ENCODE measurements around the gene KIRREL2. TPM values are rescaled to one million over a fixed set of nuclear protein-coding genes. Genes with fewer than 3 reads are reported as not detected.

KIRREL2 gene
- total RNA-seq, 1 donor from 2014 or later: not detected

- intact Hi-C loops (cut with DNase I): no loop called here
- Histone ChIP-seq H3K4me3 (no peak overlapping the region), H3K27me3 (peaks cover 5% of the 10 kb centered on the region), H3K4me1 (peaks cover 6% of the 10 kb centered on the region), H3K9me3 (no peaks in the 10 kb centered on the region), H3K36me3 (no peaks in the 10 kb centered on the region), H3K27ac (no peak overlapping the region)
- TF ChIP-seq POLR2A (IDR thresholded peaks at IDR 0.05): no peak
- no peak for TF ChIP-seq POLR2AphosphoS5 (IDR thresholded peaks at IDR 0.05; ENCODE audit: insufficient read depth in 1 of 2, low read depth in 1 of 2)
- TF ChIP-seq CTCF (IDR thresholded peaks at IDR 0.05): no peak
- DNase-seq (ENCODE audit: extremely low spot score in 2 of 2): no peak
Measured at GRCh38 chr19:35851213-35852028, 5.3 kb upstream of the KIRREL2 start.

DNA sequence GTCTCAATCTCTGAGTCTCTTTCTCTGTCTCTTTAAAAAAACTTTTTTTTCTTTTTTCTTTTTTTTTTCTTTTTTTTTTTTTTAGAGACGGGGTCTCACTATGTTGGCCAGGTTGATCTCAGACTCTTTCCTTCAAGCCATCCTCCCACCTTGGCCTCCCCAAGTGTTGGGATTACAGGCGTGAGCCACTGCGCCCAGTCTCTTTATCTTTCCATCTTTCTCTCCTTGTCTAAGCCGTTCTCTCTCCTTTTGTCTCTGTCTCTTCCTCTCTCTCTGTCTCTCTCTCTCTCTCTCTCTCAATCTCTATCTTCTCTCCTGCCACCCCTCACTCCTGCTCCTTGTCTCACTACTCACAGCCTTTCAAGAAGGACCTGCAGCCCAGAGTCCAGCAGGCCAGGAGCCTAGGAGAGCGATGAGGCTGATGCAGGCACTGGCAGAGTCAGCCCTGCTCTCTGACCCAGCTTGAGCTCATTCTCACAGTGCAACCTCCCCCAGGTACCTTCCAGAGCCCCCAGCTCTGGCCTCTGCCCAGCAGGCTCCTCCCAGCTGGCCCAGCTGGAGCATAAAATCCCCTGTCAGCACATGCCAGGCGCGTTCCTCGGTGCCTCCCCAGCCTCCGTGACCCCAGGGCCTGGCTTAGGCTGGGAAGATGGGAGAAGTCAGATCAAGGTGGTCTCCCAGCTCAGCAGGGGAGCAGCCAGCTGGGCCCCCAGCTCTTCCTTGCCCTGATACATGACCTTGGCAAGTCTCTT, 4.5 kb upstream of the KIRREL2 start, which contains the start of gene NPHS1:
NPHS1 (minus strand) TSS at position 476 of the 752 bp plus-strand sequence. CDS start 667 bp downstream, outside the sequence.
- H3K36me3 ChIP-seq: no peaks in the 10 kb centered on the region
- intact Hi-C loops (cut with DNase I): no loop called here
- H3K27me3 ChIP-seq: peaks cover 10% of the 10 kb centered on the region
- DNase-seq (ENCODE audit: extremely low spot score in 2 of 2): no peak
- no peaks in the 10 kb centered on the region for H3K9me3 ChIP-seq
- H3K27ac ChIP-seq: no peak within 1 kb of the TSS
- peaks cover 14% of the 10 kb centered on the region for H3K4me1 ChIP-seq
- no peak for TF ChIP-seq POLR2A (IDR thresholded peaks at IDR 0.05)
- TF ChIP-seq POLR2AphosphoS5 (IDR thresholded peaks at IDR 0.05; ENCODE audit: insufficient read depth in 1 of 2, low read depth in 1 of 2): no peak
- no peak for TF ChIP-seq CTCF (IDR thresholded peaks at IDR 0.05)
- H3K4me3 ChIP-seq: no peak within 1 kb of the TSS

DNA sequence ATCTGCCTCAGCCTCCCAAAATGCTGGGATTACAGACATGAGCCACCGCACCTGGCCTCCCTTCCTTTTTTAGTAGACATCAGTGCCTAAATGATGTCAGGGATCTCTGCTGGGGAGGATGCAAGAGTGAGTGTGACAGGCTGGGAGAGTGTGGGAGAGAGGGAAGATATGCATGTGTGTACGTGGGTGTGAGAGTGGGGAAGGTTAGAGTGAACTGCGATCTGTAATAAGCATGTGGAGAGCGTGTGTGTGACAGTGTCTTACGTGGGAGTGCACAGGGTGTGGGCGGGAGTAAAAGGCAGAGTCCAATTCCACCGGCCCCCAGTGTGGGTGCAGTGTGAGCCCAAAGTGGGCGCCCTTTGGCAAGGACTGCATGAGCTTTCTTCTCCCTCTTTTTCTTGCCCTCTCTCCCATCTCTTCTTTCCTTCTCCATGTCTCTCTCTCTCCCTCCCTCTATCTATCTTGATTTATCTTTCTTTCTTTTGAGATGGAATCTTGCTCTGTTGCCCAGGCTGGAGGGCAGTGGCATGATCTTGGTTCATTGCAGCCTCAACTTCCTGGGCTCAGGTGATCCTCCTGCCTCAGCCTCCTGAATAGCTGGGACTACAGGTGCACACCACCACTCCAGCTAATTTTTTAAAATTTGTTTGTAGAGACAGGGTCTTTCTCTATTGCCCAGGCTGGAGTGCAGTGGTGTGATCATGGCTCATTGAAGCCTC, 3.5 kb upstream of the KIRREL2 start:
- peaks cover 10% of the 10 kb centered on the region for H3K27me3 ChIP-seq
- TF ChIP-seq CTCF (IDR thresholded peaks at IDR 0.05): no peak
- TF ChIP-seq POLR2AphosphoS5 (IDR thresholded peaks at IDR 0.05; ENCODE audit: insufficient read depth in 1 of 2, low read depth in 1 of 2): no peak
- TF ChIP-seq POLR2A (IDR thresholded peaks at IDR 0.05): no peak
- no peak overlapping the region for H3K27ac ChIP-seq
- intact Hi-C loops (cut with DNase I): no loop called here
- H3K4me1 ChIP-seq: peaks cover 15% of the 10 kb centered on the region
- H3K9me3 ChIP-seq: no peaks in the 10 kb centered on the region
- no peaks in the 10 kb centered on the region for H3K36me3 ChIP-seq
- H3K4me3 ChIP-seq: no peak overlapping the region
- no peak for DNase-seq (ENCODE audit: extremely low spot score in 2 of 2)

- no peak for DNase-seq (ENCODE audit: extremely low spot score in 2 of 2)
- no peaks in the 10 kb centered on the region for H3K36me3 ChIP-seq
- H3K4me3 ChIP-seq: no peak overlapping the region
- H3K27ac ChIP-seq: no peak overlapping the region
- peaks cover 15% of the 10 kb centered on the region for H3K4me1 ChIP-seq
- intact Hi-C loops (cut with DNase I): no loop called here
- TF ChIP-seq POLR2A (IDR thresholded peaks at IDR 0.05) (no peak), POLR2AphosphoS5 (IDR thresholded peaks at IDR 0.05; ENCODE audit: insufficient read depth in 1 of 2, low read depth in 1 of 2) (no peak), CTCF (IDR thresholded peaks at IDR 0.05) (no peak)
- peaks cover 10% of the 10 kb centered on the region for H3K27me3 ChIP-seq
- no peaks in the 10 kb centered on the region for H3K9me3 ChIP-seq
Measured at GRCh38 chr19:35858311-35858710, 1.6 kb downstream of the KIRREL2 start.

Data from vagina (tissue), 2 donors.